Measurements from ENCODE around the gene DNAJC22. TPM values are rescaled to one million over a fixed set of nuclear protein-coding genes. Genes with fewer than 3 reads are reported as not detected.

The DNAJC22 gene
- total and polyA plus RNA-seq, 2 of the 13 experiments (the other 11 are each of a cell fraction or from before 2014, with no cell fraction given), result 25.2 to 31.7 TPM

GRCh38 chr12:49366652-49367380 lies 20.1 kb downstream of the DNAJC22 start (continued):
- TF ChIP-seq FOXC1 (CRISPR knock-in tag; IDR thresholded peaks at IDR 0.05; ENCODE audit: borderline replicate concordance) (no peak; the same call in 1 of the 2 replicates), ZSCAN29 (CRISPR knock-in tag; conservative IDR thresholded peaks at IDR 0.05) (no peak), ZNF674 (CRISPR knock-in tag; IDR thresholded peaks at IDR 0.05; ENCODE audit: low read depth) (0 out of 2 replicates have a peak, but pooled peaks have one; percentile 38), ZNF75D (CRISPR knock-in tag; IDR thresholded peaks at IDR 0.05; ENCODE audit: borderline replicate concordance) (no peak), ZNF44 (CRISPR knock-in tag; IDR thresholded peaks at IDR 0.05) (no peak), ZBTB26 (CRISPR knock-in tag; IDR thresholded peaks at IDR 0.05; ENCODE audit: borderline replicate concordance) (no peak; the same call in 1 of the 2 replicates), FOXO1 (CRISPR knock-in tag; IDR thresholded peaks at IDR 0.05) (no peak), ZNF768 (CRISPR knock-in tag; IDR thresholded peaks at IDR 0.05) (no peak), HNRNPL (IDR thresholded peaks at IDR 0.05; ENCODE audit: low read depth, low read length) (0 out of 2 replicates have a peak, but pooled peaks have one; percentile 6), RERE (CRISPR knock-in tag; IDR thresholded peaks at IDR 0.05; ENCODE audit: low read depth) (no peak), ZZZ3 (CRISPR knock-in tag; IDR thresholded peaks at IDR 0.05; ENCODE audit: borderline replicate concordance) (no peak; the same call in 1 of the 2 replicates), ZBTB40 (IDR thresholded peaks at IDR 0.05) (no peak), ZBTB40 (CRISPR knock-in tag; IDR thresholded peaks at IDR 0.05) (peak; percentile 50; the same call in 1 of the 2 replicates)
